HEK293T (cell line): ENCODE measurements around the gene URAD.

Experiments
- ARNT ChIP-seq: fragments of 450-650 bp; IDR thresholded peaks from 2 replicates; pipeline ENCODE4 v1.6.1; 2017; ENCODE audit warnings: mild to moderate bottlenecking
- BHLHE40 ChIP-seq: fragments of 450-650 bp; IDR thresholded peaks from 2 replicates; pipeline ENCODE4 v1.6.1; 2016; ENCODE audit warnings: mild to moderate bottlenecking, moderate library complexity, borderline replicate concordance
- CTBP1 ChIP-seq: fragments of 450-650 bp; IDR thresholded peaks from 2 replicates; pipeline ENCODE4 v1.6.1; 2016; ENCODE audit warnings: borderline replicate concordance
- ELF4 ChIP-seq: fragments of 450-650 bp; IDR thresholded peaks from 2 replicates; pipeline ENCODE4 v1.6.1; 2017; ENCODE audit warnings: antibody characterized with exemption
- FOXA1 ChIP-seq: fragments of 450-650 bp; IDR thresholded peaks from 2 replicates; pipeline ENCODE4 v1.6.1; 2016; ENCODE audit warnings: mild to moderate bottlenecking
- FOXK2 ChIP-seq: fragments of 450-650 bp; IDR thresholded peaks from 2 replicates; pipeline ENCODE4 v1.6.1; 2016; ENCODE audit warnings: mild to moderate bottlenecking
- FOXM1 ChIP-seq: fragments of 450-650 bp; IDR thresholded peaks from 2 replicates; pipeline ENCODE4 v1.6.1; 2017; ENCODE audit warnings: mild to moderate bottlenecking, borderline replicate concordance
- L3MBTL2 ChIP-seq: fragments of 450-650 bp; conservative IDR thresholded peaks from 2 replicates; pipeline ENCODE4 v1.6.1; 2016; ENCODE audit warnings: mild to moderate bottlenecking
- LEF1 ChIP-seq: fragments of 450-650 bp; IDR thresholded peaks from 2 replicates; pipeline ENCODE4 v1.6.1; 2017; ENCODE audit warnings: mild to moderate bottlenecking, borderline replicate concordance
- NFRKB ChIP-seq: fragments of 450-650 bp; IDR thresholded peaks from 2 replicates; pipeline ENCODE4 v1.6.1; 2016; ENCODE audit warnings: mild to moderate bottlenecking, moderate library complexity
- PKNOX1 ChIP-seq: fragments of 450-650 bp; IDR thresholded peaks from 2 replicates; pipeline ENCODE4 v1.6.1; 2016
- SP1 ChIP-seq: fragments of 450-650 bp; IDR thresholded peaks from 2 replicates; pipeline ENCODE4 v1.6.1; 2017
- TARDBP ChIP-seq: fragments of 450-650 bp; IDR thresholded peaks from 2 replicates; pipeline ENCODE4 v1.6.1; 2016

- TF ChIP-seq NFRKB (no peak), SP1 (no peak), L3MBTL2 (no peak), FOXK2 (no peak), FOXA1 (no peak), BHLHE40 (no peak), CTBP1 (no peak), FOXM1 (no peak), LEF1 (no peak), TARDBP (no peak), ARNT (no peak), ELF4 (no peak), PKNOX1 (no peak)
Measured at GRCh38 chr13:28033894-28034655, 45.6 kb upstream of the URAD start.
